IMR-90 (cell line): ENCODE results near the gene ATG4A.

Experiments
- CTCF ChIP-seq: conservative IDR thresholded peaks from 2 replicates; pipeline ENCODE4 v1.5.1; 2012; ENCODE audit warnings: mild to moderate bottlenecking, low read depth, low read length, improper control_type of control experiment
- FOS ChIP-seq: fragments of 150-350 bp; IDR thresholded peaks from 2 replicates; pipeline ENCODE4 v1.6.1; 2016; ENCODE audit warnings: low read depth, low read length
- MAFK ChIP-seq: IDR thresholded peaks from 2 replicates; pipeline ENCODE4 v1.6.1; 2012; ENCODE audit warnings: low read depth, low read length, improper control_type of control experiment
- MAZ ChIP-seq: IDR thresholded peaks from 2 replicates; pipeline ENCODE4 v1.6.1; 2012; ENCODE audit warnings: low read depth, mild to moderate bottlenecking, low read length, improper control_type of control experiment, moderate library complexity, borderline replicate concordance
- POLR2A ChIP-seq: IDR thresholded peaks from 2 replicates; pipeline ENCODE4 v1.6.1; 2012; ENCODE audit warnings: mild to moderate bottlenecking, low read depth, low read length
- RAD21 ChIP-seq: IDR thresholded peaks from 2 replicates; pipeline ENCODE4 v1.6.1; 2012; ENCODE audit warnings: low read length, improper control_type of control experiment
- USF2 ChIP-seq: fragments of 150-350 bp; IDR thresholded peaks from 2 replicates; pipeline ENCODE4 v1.6.1; 2017; ENCODE audit warnings: mild to moderate bottlenecking, antibody characterized with exemption, low read length, low read depth

- TF ChIP-seq CTCF (no peak), RAD21 (no peak), MAFK (peak; percentile 74), USF2 (no peak), POLR2A (no peak), FOS (no peak), MAZ (no peak)
These were observed 46.9 kb upstream of the ATG4A start, which contains the start of gene VSIG1 for GRCh38 chrX:108044554-108045256.
